ENCODE data around the gene CMPK2.

The CMPK2 gene

DNA sequence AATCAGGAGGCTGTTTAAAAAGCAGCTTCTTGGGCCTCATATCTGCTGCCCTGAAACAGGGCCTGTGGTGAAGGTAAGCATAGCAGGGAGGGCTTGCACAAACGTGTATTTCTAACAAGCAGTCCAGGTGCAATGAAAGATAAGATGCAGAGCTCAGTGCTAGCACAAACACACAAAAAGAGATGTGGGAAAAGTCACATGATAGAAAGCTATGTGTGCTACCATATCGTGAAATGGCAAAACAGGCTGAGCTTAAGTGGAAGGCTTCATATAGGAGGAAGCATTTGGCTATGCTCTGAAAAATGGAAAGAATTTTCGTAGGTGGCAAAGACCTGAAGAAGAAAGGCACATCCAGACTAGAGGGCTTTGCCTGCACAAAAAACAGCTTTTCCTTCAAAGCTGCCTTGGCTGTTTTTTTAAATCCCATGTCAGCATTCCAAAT, 22.1 kb upstream of the CMPK2 start:
- H3K27me3 ChIP-seq (ENCODE audit: insufficient read depth, low read length, poor library complexity): no peaks in the 10 kb centered on the region

DNA sequence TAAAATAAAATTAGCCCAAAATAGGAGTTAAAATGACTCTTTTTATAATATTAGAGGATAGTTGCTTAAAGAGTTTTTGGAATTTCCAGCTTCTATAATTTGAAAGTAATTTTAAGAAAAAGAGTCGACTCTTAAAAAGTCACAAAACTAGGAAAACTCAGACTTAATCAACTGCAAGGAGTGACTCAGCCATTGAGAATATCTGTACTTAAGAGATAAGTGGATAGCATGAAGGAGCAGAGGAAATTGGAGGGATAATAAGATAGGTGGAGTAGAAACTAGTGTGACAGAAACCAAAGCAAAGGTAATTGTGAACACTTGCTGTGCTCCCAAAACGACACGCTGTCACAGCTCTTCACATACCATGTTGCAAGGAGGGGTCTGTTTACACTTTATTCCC, 20.3 kb upstream of the CMPK2 start:
- no peaks in the 10 kb centered on the region for H4K20me1 ChIP-seq (ENCODE audit: insufficient read depth, low read length)
- H3K4me3 ChIP-seq (ENCODE audit: low read depth in 1 of 2, low read length in 2 of 2): no peak overlapping the region
- no peaks in the 10 kb centered on the region for H3K27me3 ChIP-seq (ENCODE audit: insufficient read depth, low read length, poor library complexity)
- no peaks in the 10 kb centered on the region; the same call in 1 of the 2 replicates for H3K36me3 ChIP-seq (ENCODE audit: insufficient read depth, low read length)
- TF ChIP-seq EZH2 (IDR thresholded peaks at IDR 0.05; ENCODE audit: borderline replicate concordance, low read depth, low read length, severe bottlenecking): no peak
- TF ChIP-seq, protein P1, sequence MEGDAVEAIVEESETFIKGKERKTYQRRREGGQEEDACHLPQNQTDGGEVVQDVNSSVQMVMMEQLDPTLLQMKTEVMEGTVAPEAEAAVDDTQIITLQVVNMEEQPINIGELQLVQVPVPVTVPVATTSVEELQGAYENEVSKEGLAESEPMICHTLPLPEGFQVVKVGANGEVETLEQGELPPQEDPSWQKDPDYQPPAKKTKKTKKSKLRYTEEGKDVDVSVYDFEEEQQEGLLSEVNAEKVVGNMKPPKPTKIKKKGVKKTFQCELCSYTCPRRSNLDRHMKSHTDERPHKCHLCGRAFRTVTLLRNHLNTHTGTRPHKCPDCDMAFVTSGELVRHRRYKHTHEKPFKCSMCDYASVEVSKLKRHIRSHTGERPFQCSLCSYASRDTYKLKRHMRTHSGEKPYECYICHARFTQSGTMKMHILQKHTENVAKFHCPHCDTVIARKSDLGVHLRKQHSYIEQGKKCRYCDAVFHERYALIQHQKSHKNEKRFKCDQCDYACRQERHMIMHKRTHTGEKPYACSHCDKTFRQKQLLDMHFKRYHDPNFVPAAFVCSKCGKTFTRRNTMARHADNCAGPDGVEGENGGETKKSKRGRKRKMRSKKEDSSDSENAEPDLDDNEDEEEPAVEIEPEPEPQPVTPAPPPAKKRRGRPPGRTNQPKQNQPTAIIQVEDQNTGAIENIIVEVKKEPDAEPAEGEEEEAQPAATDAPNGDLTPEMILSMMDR (IDR thresholded peaks at IDR 0.05; ENCODE audit: borderline replicate concordance, extremely low read depth, low read length, poor library complexity, severe bottlenecking): no peak
- no peak overlapping the region for H3K4me2 ChIP-seq (ENCODE audit: insufficient read depth, low read length)
- no peak overlapping the region for H2AFZ ChIP-seq (ENCODE audit: low read depth, low read length)
- H3K9me3 ChIP-seq (ENCODE audit: insufficient read depth, low read length, severe bottlenecking): no peaks in the 10 kb centered on the region
- DNase-seq (no peak), ATAC-seq (ENCODE audit: insufficient read depth, low read depth) (no peak)
- peaks cover 32% of the 10 kb centered on the region for H3K4me1 ChIP-seq (ENCODE audit: insufficient read depth, low read length)
- H3K9ac ChIP-seq (ENCODE audit: low read depth, low read length): no peak overlapping the region
- H3K79me2 ChIP-seq (ENCODE audit: insufficient read depth, low read length): peaks cover 17% of the 10 kb centered on the region
- H3K27ac ChIP-seq (ENCODE audit: low read length): no peak overlapping the region

More for the DNA sequence above, 22.1 kb upstream of the CMPK2 start:
- DNase-seq: no peak
- H4K20me1 ChIP-seq (ENCODE audit: insufficient read depth, low read length): no peaks in the 10 kb centered on the region
- no peaks in the 10 kb centered on the region for H3K9me3 ChIP-seq (ENCODE audit: insufficient read depth, low read length, severe bottlenecking)
- peak overlapping the region; percentile 27; the same call in 1 of the 2 replicates for H3K27ac ChIP-seq (ENCODE audit: low read length)
- H3K79me2 ChIP-seq (ENCODE audit: insufficient read depth, low read length): peaks cover 1% of the 10 kb centered on the region; the same call in 1 of the 2 replicates
- H3K36me3 ChIP-seq (ENCODE audit: insufficient read depth, low read length): no peaks in the 10 kb centered on the region; the same call in 1 of the 2 replicates
- H3K4me2 ChIP-seq (ENCODE audit: insufficient read depth, low read length): no peak overlapping the region
- ATAC-seq (ENCODE audit: insufficient read depth, low read depth): peak; percentile 42; the same call in 1 of the 3 replicates
- no peak overlapping the region for H3K9ac ChIP-seq (ENCODE audit: low read depth, low read length)
- H3K4me1 ChIP-seq (ENCODE audit: insufficient read depth, low read length): peaks cover 14% of the 10 kb centered on the region
- H3K4me3 ChIP-seq (ENCODE audit: low read depth in 1 of 2, low read length in 2 of 2): no peak overlapping the region
- TF ChIP-seq EZH2 (IDR thresholded peaks at IDR 0.05; ENCODE audit: borderline replicate concordance, low read depth, low read length, severe bottlenecking): no peak
- TF ChIP-seq, protein P1 (IDR thresholded peaks at IDR 0.05; ENCODE audit: borderline replicate concordance, extremely low read depth, low read length, poor library complexity, severe bottlenecking): no peak
- H2AFZ ChIP-seq (ENCODE audit: low read depth, low read length): no peak overlapping the region

DNA sequence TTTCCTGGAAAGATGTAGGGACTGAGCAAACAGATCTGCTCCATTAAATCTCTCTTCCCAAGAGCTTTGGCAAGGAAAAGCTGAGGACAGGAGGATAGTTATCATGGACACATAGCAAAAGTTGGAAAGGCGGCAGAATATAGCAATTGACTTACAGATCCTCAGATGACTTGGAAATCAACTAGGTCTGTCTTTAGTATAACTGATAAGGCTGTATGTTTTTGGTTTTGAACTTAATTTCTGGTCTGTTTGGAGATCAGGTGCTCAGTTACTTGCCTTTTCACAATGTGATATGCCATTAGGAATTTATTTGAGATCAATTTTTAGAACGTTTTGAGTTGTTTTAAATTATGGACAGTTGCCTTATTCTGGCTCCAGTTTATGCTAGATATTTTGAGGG, 19.8 kb upstream of the CMPK2 start:
- Histone ChIP-seq H3K4me2 (ENCODE audit: insufficient read depth, low read length) (no peak overlapping the region), H4K20me1 (ENCODE audit: insufficient read depth, low read length) (no peaks in the 10 kb centered on the region), H3K4me3 (ENCODE audit: low read depth in 1 of 2, low read length in 2 of 2) (no peak overlapping the region), H3K4me1 (ENCODE audit: insufficient read depth, low read length) (peaks cover 36% of the 10 kb centered on the region), H2AFZ (ENCODE audit: low read depth, low read length) (no peak overlapping the region), H3K27me3 (ENCODE audit: insufficient read depth, low read length, poor library complexity) (no peaks in the 10 kb centered on the region), H3K36me3 (ENCODE audit: insufficient read depth, low read length) (no peaks in the 10 kb centered on the region; the same call in 1 of the 2 replicates), H3K79me2 (ENCODE audit: insufficient read depth, low read length) (peaks cover 17% of the 10 kb centered on the region), H3K27ac (ENCODE audit: low read length) (no peak overlapping the region), H3K9me3 (ENCODE audit: insufficient read depth, low read length, severe bottlenecking) (no peaks in the 10 kb centered on the region), H3K9ac (ENCODE audit: low read depth, low read length) (no peak overlapping the region)
- TF ChIP-seq EZH2 (IDR thresholded peaks at IDR 0.05; ENCODE audit: borderline replicate concordance, low read depth, low read length, severe bottlenecking): no peak
- TF ChIP-seq, protein P1 (IDR thresholded peaks at IDR 0.05; ENCODE audit: borderline replicate concordance, extremely low read depth, low read length, poor library complexity, severe bottlenecking): no peak
- ATAC-seq (ENCODE audit: insufficient read depth, low read depth) (no peak), DNase-seq (no peak)
